Liver (tissue), 3 donors: Measurements from ENCODE around the gene FURIN.

Experiments used
- EGR1 ChIP-seq, 2 donors: IDR thresholded peaks; 2 replicates each; pipeline ENCODE4 v1.6.1; 2016 to 2018; ENCODE audit warnings: antibody characterized with exemption in 2 of 2, low read depth in 2 of 2
- FOXA1 ChIP-seq: IDR thresholded peaks from 2 replicates; pipeline ENCODE4 v1.6.1; 2016; ENCODE audit warnings: antibody characterized with exemption
- FOXA2 ChIP-seq: IDR thresholded peaks from 2 replicates; pipeline ENCODE4 v1.6.1; 2016; ENCODE audit warnings: antibody characterized with exemption
- HNF4G ChIP-seq: IDR thresholded peaks from 2 replicates; pipeline ENCODE4 v1.6.1; 2016; ENCODE audit warnings: antibody characterized with exemption
- JUND ChIP-seq, 2 donors: IDR thresholded peaks; 2 replicates each; pipeline ENCODE4 v1.6.1; 2016; ENCODE audit warnings: antibody characterized with exemption in 2 of 2
- NR2F2 ChIP-seq: IDR thresholded peaks from 2 replicates; pipeline ENCODE4 v1.6.1; 2016; ENCODE audit warnings: antibody characterized with exemption
- RAD21 ChIP-seq, 2 donors: IDR thresholded peaks; 2 replicates each; pipeline ENCODE4 v1.6.1; 2016; ENCODE audit warnings: antibody characterized with exemption in 2 of 2, mild to moderate bottlenecking in 2 of 2
- RXRA ChIP-seq, 2 donors: IDR thresholded peaks; 2 replicates each; pipeline ENCODE4 v1.6.1; 2017 to 2018; ENCODE audit warnings: antibody characterized with exemption in 2 of 2, mild to moderate bottlenecking in 1 of 2
- SP1 ChIP-seq: IDR thresholded peaks from 2 replicates; pipeline ENCODE4 v1.6.1; 2018; ENCODE audit warnings: antibody characterized with exemption, mild to moderate bottlenecking
- YY1 ChIP-seq: IDR thresholded peaks from 2 replicates; pipeline ENCODE4 v1.6.1; 2016; ENCODE audit warnings: antibody characterized with exemption, mild to moderate bottlenecking
- TF ChIP-seq, protein P1 (sequence below): fragments of 150-350 bp; IDR thresholded peaks from 2 replicates; pipeline ENCODE4 v1.5.1; 2017; ENCODE audit warnings: improper control_type of control experiment, low read depth, low read length; ENCODE audit not compliant: missing input control
- TF ChIP-seq, protein P2 (sequence below): IDR thresholded peaks from 2 replicates; pipeline ENCODE4 v1.6.1; 2016; ENCODE audit warnings: antibody characterized with exemption
- TF ChIP-seq, protein P3 (sequence below): IDR thresholded peaks from 2 replicates; pipeline ENCODE4 v1.6.1; 2016; ENCODE audit warnings: antibody characterized with exemption, mild to moderate bottlenecking
- TF ChIP-seq, protein P4 (sequence below): IDR thresholded peaks from 2 replicates; pipeline ENCODE4 v1.6.1; 2016; ENCODE audit warnings: antibody characterized with exemption
- donor health status: healthy.
- donor health status: healthy.

DNA sequence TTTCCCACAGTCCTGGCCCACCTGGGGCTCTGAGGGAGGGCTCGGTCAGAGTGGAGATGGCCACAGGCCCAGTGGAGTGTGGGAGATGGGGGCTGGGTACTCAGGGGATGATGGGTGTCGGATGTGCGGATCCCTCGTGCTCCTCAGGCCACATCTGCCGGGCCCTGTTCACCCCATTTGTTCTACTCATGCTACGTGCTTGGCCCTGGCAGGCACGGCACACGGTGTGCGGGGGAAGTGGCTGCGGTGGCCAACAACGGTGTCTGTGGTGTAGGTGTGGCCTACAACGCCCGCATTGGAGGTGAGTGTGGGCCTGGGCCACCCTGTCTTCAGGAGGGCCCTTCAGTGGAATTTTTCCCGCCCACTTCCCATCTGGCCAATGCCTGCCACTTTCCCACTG is 8.9 kb downstream of the FURIN start:
- TF ChIP-seq FOXA1 (no peak), YY1 (no peak), SP1 (no peak), JUND (IDR thresholded peaks at IDR 0.05) (no peak), NR2F2 (no peak), EGR1 (IDR thresholded peaks at IDR 0.05; ENCODE audit: low read depth in 2 of 2) (no peak), RAD21 (IDR thresholded peaks at IDR 0.05) (no peak), RXRA (IDR thresholded peaks at IDR 0.05) (no peak), FOXA2 (no peak), HNF4G (no peak)
- TF ChIP-seq, protein P1, sequence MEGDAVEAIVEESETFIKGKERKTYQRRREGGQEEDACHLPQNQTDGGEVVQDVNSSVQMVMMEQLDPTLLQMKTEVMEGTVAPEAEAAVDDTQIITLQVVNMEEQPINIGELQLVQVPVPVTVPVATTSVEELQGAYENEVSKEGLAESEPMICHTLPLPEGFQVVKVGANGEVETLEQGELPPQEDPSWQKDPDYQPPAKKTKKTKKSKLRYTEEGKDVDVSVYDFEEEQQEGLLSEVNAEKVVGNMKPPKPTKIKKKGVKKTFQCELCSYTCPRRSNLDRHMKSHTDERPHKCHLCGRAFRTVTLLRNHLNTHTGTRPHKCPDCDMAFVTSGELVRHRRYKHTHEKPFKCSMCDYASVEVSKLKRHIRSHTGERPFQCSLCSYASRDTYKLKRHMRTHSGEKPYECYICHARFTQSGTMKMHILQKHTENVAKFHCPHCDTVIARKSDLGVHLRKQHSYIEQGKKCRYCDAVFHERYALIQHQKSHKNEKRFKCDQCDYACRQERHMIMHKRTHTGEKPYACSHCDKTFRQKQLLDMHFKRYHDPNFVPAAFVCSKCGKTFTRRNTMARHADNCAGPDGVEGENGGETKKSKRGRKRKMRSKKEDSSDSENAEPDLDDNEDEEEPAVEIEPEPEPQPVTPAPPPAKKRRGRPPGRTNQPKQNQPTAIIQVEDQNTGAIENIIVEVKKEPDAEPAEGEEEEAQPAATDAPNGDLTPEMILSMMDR: no peak
- TF ChIP-seq, protein P2, sequence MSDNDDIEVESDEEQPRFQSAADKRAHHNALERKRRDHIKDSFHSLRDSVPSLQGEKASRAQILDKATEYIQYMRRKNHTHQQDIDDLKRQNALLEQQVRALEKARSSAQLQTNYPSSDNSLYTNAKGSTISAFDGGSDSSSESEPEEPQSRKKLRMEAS: no peak
- TF ChIP-seq, protein P3, sequence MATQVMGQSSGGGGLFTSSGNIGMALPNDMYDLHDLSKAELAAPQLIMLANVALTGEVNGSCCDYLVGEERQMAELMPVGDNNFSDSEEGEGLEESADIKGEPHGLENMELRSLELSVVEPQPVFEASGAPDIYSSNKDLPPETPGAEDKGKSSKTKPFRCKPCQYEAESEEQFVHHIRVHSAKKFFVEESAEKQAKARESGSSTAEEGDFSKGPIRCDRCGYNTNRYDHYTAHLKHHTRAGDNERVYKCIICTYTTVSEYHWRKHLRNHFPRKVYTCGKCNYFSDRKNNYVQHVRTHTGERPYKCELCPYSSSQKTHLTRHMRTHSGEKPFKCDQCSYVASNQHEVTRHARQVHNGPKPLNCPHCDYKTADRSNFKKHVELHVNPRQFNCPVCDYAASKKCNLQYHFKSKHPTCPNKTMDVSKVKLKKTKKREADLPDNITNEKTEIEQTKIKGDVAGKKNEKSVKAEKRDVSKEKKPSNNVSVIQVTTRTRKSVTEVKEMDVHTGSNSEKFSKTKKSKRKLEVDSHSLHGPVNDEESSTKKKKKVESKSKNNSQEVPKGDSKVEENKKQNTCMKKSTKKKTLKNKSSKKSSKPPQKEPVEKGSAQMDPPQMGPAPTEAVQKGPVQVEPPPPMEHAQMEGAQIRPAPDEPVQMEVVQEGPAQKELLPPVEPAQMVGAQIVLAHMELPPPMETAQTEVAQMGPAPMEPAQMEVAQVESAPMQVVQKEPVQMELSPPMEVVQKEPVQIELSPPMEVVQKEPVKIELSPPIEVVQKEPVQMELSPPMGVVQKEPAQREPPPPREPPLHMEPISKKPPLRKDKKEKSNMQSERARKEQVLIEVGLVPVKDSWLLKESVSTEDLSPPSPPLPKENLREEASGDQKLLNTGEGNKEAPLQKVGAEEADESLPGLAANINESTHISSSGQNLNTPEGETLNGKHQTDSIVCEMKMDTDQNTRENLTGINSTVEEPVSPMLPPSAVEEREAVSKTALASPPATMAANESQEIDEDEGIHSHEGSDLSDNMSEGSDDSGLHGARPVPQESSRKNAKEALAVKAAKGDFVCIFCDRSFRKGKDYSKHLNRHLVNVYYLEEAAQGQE: no peak
- TF ChIP-seq, protein P4, sequence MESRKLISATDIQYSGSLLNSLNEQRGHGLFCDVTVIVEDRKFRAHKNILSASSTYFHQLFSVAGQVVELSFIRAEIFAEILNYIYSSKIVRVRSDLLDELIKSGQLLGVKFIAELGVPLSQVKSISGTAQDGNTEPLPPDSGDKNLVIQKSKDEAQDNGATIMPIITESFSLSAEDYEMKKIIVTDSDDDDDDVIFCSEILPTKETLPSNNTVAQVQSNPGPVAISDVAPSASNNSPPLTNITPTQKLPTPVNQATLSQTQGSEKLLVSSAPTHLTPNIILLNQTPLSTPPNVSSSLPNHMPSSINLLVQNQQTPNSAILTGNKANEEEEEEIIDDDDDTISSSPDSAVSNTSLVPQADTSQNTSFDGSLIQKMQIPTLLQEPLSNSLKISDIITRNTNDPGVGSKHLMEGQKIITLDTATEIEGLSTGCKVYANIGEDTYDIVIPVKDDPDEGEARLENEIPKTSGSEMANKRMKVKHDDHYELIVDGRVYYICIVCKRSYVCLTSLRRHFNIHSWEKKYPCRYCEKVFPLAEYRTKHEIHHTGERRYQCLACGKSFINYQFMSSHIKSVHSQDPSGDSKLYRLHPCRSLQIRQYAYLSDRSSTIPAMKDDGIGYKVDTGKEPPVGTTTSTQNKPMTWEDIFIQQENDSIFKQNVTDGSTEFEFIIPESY: no peak
